Limb (tissue), 2 donors: ENCODE measurements around the gene STEAP4.
"Not testable (repeated sequence)": the region's sequence is repeated elsewhere in the genome, so short reads cannot be mapped to it uniquely, and the experiment has no call there.

Experiments
- DNase-seq, 2 donors: peaks; one replicate each; pipeline ENCODE4 v3.0.0-alpha.2; 2016; ENCODE audit errors: extremely low spot score in 2 of 2

Gene STEAP4

DNA sequence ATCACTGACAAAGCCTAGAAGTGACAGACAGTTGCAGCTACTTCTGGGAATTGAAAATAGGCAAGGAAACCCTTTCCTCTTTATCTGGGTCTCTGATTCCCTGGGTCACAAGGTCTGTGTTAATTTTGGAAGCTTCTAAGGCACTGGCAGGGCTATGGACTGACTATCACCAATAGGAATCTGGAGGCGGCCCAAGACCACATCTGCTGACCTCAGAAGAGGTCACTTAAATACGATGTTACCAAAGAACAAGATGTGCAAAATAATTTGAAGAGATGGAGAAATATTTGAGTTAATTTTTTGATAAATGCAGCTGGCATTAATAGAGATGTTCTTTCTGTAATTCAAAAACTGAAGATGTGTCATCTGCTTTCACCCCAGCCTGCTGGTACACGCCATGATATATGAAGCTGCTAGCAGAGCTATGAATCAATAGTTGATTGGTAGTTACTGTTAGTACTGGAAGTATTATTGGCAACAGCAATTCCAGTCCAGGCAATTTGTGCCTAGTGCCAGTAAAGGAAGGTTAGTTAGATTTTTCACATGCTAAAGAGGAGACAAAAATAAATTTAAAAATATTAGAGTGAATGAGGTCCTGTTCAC is 5.5 kb upstream of the STEAP4 start:
- DNase-seq: no peak

DNA sequence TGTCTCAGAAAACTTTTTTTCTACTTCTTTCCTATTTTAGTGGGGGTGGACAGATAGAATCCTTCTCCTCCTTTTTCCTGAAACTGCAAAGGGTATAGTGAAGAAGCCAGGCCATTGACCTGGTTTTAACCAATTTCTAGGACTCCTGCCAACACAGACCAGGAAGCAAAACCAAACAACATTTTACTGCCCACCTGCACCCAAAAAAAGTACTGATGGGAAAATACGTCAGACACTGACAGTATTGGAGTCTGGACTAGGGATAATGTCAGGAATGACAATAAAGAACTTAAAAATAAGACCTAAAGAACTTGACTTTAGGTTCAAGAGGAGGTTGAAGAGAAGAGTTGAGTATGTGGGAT is 5.0 kb upstream of the STEAP4 start:
- DNase-seq: no peak

DNA sequence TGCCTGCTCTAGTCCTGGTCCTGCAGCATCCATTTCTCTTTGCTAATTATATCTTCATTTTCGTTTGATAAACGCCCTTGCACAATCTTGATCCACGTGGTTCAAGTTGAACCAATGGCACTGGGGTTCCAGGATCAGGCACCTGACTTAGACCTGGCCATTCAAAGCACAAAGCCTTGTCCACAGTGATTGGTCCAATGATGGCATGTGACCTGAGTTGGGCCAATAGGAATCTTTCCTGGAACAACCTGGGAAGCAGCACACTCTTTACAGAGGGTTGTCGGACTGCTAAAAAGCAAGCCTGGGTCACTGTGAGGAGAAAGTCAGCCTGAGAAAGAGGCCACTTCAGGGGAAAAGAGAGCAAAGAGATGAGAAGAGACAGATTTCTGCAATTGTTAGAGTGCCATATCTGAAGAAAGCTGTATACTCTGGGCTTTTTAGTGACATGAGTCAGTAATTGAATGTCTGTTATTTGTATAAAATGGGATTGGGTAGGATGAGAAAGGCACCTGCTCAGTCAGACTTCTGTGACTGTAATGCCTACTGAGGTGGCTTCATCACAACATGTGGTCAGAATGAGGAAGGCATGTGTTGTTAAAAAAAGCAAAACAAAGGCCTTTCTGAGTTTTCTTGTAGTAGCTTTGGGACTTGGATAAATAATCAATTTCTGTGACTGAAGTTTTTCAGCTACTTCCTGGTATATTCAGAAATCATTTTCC is 4.4 kb upstream of the STEAP4 start:
- DNase-seq: no peak

DNA sequence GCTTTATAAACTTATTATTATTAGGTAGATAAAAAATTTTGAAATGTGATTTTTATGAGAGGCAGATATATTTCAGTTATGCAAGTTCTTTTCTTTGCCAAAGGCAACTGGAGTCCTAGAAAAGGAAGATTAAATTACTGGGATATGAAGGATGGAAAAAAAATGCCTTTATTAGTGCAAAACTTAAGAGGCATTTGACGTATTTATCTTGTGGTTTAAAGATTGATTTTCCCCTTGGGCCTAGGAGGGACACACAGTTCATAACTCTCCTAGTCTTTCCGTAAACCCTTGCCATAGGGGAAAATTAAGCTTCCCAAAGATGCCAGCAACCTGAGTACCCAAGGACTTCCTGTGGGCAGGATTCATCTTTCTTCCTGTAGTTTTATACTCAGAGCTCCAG is 3.1 kb upstream of the STEAP4 start:
- no peak for DNase-seq

DNA sequence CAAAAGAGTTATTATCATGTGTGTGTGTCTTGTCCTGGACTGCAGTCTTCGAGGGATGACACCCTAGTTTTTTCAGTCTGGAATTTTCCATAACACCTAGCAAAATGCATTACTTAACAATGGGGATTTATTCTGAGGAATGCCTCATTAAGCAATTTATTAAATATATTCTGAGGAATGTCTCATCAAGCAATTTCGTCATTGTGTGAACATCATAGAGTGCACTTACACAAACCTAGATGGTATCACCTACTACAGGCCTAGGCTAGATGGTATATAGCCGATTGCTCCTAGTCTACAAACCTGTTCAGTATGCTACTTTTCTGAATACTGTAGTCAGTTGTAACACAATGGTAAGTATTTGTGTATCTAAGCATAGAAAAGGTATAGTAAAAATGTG is 1.1 kb upstream of the STEAP4 start:
- no peak for DNase-seq

DNA sequence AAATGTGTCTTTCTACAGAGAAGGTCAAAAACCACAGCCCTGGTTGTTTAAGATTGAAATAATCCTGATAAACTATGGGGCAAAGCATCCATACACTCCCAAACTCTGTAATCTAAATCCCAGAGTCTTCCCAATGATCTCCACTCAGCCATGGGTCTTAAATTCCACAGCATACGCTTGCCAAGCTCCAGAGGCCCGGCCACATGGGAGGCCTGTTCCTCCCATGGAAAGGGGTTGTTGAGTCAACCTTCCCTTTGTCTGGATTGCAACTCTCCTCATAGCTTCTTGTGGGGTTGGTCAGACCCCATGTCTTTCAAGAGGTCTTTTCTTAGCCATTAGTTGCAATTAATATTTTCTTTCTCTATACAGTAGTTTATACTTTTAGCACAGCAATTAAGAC is 718 bp upstream of the STEAP4 start:
- DNase-seq: no peak

DNA sequence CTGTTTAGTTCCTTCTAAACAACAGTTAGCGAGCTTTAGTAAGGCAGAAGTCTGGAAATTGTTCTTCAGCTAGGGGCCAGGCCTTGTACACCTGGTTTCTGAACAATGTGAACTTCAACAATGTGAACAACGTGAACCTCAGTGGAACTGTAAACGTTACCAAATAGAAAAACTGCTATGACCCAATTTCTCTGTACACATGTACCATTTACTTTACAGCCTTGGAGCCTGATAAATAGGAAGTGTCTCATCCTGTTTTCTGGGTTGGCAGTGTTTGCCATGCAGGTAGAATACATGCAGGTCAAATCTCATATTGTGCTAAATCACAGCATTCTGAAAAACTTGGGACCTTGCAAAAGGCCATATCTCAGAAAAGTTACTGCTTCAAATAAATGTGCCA is 1.6 kb downstream of the STEAP4 start:
- no peak for DNase-seq

DNA sequence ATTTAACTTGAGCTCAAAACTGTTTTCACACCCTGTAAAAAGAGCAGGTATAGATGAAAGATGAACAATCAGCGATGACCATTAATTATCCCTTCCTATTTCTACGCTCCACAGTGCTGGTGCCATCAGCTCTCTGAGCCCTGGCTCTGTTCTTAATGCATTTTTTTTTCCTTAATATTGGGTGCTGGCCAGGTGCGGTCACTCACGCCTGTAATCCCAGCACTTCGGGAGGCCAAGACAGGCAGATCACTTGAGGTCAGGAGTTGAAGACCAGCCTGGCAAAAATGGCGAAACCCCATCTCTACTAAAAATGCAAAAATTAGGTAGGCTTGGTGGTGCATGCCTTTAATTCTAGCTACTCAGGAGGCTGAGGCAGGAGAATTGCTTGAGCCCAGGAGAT is 4.2 kb downstream of the STEAP4 start:
- no peak for DNase-seq

DNA sequence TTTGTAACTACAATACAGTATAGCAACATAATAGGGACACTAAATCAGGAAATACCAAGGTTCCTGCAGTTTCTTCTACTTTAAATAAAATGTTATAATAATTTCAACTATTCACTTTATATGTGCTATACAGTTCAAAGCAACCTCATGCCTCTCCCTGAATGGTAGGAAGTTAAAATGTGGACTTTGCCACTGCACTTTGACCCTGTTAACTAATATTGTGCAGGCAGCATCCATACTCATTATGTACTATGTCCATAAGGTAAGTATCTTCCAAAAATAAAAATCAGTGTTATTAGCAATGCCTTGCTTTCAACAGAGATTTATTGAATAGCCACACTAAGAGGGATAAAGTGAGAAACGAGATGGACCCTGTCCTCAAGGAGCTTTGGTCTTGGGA is 4.8 kb downstream of the STEAP4 start:
- no peak for DNase-seq

DNA sequence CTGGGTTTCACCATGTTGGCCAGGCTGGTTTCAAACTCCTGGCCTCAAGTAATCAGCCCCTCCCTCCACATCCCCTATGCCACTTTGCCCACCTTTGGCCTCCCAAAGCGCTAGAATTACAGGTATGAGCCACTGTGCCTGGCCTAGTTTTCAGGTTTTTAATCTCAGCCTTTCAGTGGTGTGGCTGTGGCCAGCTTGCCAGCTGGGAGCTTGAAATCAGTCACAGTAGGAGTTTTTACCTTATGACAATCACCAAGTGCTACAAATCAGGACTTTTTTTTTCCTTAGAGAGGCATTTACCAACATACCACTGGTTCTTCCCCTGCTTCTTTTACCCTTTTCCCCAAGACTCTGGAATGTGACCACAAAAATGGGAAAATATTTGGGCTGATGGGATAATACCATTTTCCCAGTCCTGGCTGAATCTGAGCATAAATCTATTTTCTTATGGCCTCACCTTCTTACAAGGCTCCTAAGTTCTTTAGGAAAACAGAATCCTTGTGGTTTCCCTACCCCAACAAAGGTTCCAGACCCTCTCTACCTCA is 6.2 kb downstream of the STEAP4 start:
- DNase-seq: no peak

DNA sequence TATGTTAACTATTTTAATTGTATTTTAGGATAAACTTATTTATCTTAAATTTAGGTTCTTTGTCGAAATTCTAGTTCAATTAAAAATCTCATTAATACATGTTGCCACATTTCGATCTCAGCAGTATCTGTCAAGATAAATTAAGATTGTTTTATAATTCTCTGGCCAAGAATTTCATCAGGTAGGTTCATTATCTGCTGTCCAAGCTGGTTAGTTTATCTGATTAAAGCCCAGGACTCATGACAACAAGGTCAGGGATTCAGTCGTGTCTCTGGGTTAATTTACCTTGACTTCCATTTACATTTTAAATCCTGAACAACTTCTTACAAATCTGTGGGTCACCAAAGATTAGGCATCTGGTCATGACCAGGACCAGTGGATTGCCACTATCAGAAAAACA is 7.6 kb downstream of the STEAP4 start:
- no peak for DNase-seq

DNA sequence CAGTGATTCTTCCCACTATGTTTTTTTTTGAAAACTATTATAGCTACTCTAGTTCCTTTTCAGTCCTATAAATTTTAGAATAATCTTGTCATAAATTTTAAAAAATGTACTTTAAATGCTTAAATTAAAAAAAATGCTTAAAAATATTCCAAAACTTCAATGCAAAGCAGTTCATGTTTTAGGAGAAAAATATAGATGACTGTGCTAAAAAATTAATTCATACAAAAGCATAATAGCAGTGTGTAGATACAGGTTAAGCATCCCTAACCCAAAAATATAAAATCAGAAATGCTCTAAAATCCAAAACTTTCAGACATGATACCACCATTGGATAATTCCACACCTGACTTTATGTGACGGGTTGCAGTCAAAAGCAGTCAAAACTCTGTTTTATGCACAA is 12.8 kb downstream of the STEAP4 start:
- DNase-seq: no peak

DNA sequence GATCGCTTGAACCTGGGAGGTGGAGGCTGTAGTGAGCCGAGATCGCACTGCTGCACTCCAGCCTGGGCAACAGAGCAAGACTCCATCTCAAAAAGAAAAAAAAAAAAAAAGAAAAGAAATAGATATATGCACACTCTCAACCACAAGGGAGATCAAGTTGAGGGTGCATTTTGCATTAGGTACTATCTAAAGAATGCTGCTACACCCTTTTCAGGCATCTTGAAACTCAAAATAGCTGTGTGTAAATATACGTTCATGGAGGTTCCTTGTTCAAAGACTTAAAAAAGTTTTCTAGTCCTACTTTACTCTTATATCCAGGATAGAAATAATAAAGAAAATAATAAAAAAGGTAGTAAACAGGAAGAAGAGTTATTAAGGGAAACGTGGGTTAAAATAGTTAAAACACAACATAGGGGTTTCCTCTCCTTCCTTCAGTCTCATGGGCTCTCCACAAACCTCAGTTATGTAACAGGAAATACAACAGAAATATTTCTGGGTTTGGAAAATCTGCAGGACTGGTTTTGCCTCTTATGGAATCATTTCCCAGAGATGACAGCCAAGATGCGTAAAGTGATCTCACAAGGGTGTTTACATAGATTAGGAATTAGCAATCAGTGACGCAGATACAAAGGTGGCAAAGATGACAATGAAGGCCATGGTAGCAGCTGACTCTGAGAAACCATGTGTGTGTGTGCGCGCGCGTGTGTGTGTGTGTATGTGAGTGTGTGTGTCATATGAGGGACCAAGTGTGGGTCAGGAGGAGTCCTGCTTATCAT is 15.1 kb downstream of the STEAP4 start:
- DNase-seq: no peak

DNA sequence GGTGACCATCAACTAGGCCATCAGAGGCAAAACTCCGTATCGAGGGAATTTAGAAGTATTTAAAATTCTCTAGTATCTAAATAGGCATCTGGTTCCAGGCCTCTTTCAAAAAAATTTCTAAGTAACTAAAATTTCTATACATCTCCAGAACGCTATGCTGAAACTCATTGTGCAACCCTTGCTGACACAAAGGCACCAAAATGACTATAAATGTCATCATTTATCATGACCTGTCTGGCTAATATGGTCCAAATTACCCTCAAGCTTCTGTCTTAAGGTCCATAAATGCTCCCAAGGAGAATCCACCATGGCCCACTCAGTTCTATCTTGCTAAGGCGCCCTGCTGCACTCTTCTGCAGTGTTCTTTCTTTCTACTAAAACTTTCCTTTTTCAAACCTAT is 16.2 kb downstream of the STEAP4 start:
- no peak for DNase-seq

DNA sequence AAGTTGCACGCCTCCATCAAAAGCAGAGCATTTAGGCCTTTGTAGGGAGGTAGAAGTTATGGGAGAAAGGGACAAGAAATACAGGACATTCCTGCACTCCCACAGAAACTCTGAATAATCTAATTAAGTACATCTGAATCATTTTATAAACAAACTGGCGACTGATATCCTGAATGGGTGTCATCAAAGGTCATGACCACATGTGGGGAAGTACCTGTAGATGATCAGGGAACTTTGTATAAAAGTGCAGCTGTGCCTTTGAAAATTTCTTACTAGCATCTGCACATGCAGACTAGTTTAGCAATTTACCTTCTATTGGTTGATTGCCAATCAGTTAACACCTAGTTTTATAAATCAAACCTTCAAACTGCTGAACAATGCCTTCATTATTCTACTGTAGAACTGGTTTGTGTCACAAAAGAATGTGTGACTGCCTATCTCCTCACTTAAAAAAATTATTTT is 17.1 kb downstream of the STEAP4 start:
- no peak for DNase-seq

DNA sequence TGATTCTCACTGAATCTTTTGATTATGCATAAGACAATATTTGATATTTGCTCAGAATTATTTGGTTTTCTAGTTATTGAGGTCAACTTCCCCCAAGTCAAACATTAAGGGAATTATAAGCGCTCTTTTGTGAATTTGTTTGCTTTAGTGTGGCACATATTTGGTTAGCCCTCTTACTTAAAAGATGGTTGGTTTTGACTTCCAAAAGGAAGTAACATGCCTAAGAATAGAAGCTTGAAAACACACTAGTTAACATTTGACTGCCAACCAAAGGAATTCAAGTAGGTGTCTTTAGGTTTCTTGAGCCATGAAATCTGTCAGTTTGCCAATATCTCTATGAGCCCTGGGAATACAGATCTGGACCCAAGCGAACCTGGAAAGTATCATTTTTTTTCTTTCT is 24.9 kb downstream of the STEAP4 start:
- DNase-seq: no peak

DNA sequence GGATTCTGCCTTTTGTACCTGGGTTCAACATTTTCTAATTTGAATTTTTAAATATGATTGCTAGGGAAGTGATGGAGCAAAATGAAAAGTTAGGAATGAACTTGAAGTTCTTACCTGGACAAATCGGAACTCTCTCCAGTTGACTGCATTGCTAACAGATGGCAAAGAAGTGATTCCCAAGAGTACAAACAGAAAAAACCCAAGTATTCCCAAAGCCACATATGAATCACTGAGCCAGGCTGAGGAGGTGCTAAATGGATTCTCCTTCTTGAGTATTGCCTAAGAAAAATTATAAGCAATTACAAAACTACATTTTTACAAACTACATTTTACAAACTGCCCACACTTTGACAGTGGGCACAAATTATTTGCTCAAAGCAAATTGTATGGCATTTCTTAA is 25.9 kb downstream of the STEAP4 start:
- DNase-seq: no peak

DNA sequence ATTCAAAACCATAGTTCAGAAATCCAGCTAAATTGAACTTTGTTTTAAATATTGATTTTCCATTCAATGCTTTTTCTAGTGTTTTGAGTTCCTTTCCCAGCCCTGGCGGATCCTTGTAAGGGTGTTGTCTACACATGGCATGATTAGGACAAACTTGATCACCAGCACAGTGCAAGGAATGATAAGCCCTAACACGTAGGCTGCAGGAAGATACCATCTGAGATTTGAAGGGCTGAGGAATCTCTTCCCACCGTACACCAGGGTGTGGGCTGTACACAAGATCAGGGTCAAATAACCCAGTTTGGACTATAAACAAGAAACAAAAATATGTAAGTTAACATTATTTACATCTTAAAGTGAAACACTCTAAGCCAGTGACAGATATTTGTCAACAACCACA is 27.4 kb downstream of the STEAP4 start:
- no peak for DNase-seq

DNA sequence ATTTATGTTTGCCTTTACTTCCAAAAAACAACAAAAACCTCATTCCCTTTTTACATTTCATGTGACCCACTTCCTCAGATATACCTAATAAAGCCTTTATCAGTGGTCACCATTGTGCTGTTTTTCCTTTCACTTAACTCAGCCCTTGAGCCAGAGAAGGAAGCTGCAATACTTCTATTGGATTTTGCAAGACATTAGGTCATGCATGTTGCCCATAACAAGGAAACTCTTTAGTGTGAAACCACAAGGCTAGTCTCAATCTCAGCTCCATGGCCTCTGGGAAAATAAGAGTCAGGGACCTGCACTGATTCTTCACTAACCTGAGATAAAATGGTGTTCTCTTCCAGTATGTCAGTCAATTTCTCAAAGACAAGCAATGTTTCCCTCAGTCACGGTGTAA is 27.8 kb downstream of the STEAP4 start:
- no peak for DNase-seq

DNA sequence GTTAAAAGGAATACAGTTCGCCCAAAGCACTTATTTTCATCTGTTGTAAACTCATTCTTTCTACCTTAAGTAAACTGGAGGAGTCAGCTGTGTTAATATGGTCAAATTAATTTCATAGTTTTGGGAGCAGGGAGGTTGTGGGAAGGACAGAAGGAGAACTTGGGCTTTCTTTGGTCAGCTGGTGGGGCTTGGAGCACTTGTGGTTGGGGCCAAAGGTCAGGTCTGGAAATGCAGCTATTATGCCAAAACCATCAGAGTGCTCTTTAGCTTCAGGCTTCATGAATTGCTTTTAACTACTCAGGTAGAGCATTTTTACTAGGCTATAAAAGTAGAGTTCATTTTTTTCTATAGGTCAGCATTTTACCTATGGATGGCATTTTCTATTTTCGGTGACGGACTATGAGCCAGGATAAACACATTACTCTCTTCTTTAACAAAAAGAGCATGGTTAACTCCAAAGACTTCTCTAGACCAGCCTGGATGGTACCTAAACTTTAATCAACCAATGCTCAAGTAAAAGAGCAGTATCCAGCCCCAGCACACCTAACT is 30.0 kb downstream of the STEAP4 start:
- no peak for DNase-seq

DNA sequence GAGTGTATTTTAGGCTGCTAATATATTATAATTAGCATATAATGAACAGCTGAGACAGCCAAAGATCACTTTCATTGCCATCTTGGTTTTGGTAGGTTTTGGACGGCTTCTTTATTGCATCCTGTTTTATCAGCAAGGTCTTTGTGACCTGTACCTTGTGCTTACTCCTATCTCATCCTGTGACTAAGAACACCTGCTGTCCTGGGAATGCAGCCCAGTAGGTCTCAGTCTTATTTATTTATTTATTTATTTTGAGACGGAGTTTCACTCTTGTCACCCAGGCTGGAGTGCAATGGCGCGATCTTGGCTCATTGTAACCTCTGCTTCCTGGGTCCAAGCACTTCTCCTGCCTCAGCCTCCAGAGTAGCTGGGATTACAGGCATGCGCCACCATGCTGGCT is 31.8 kb downstream of the STEAP4 start:
- not testable (repeated sequence) for DNase-seq

DNA sequence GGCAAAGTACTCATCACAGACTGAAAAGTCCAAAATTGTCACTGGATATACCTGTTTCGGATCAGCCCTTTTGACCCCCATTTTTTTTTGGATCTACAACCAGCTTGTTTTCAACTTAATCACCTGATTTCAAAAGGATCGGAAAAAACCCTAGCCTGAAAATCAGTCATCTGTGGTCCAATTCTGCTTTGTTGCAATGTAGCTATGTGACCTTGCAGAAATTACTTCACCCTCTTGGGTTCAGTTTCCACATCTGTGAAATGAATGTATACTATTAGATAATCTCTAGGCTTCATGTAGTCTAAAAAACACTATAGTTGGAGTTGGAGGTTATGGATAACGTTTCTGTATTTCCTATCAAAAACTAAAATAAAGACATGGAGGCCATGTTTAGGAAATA is 37.1 kb downstream of the STEAP4 start:
- DNase-seq: no peak
